Glutamatergic neuron (in vitro differentiated cells): ENCODE results near the gene ZP4. TPM values are rescaled to one million over a fixed set of nuclear protein-coding genes. Genes with fewer than 3 reads are reported as not detected.
"Not testable (repeated sequence)": the region's sequence is repeated elsewhere in the genome, so short reads cannot be mapped to it uniquely, and the experiment has no call there.

Source experiments
- DNase-seq: peaks from one replicate; pipeline ENCODE4 v3.0.0; 2022
- H3K27ac Mint-ChIP-seq: one replicate; pipeline ENCODE4 v1.8.0; 2020; ENCODE audit warnings: mild to moderate bottlenecking, mixed read lengths, inconsistent platforms; ENCODE audit not compliant: unreplicated experiment
- H3K27me3 Mint-ChIP-seq: one replicate; pipeline ENCODE4 v1.8.0; 2020; ENCODE audit warnings: mild to moderate bottlenecking, moderate library complexity, mixed read lengths, inconsistent platforms; ENCODE audit not compliant: unreplicated experiment
- H3K36me3 Mint-ChIP-seq: one replicate; pipeline ENCODE4 v1.8.0; 2020; ENCODE audit warnings: mild to moderate bottlenecking, mixed read lengths, inconsistent platforms; ENCODE audit not compliant: unreplicated experiment
- H3K4me1 Mint-ChIP-seq: one replicate; pipeline ENCODE4 v1.8.0; 2020; ENCODE audit warnings: mild to moderate bottlenecking, low read depth, mixed read lengths, inconsistent platforms; ENCODE audit not compliant: unreplicated experiment
- H3K4me3 Mint-ChIP-seq: one replicate; pipeline ENCODE4 v1.8.0; 2020; ENCODE audit warnings: mild to moderate bottlenecking, mixed read lengths, inconsistent platforms; ENCODE audit not compliant: unreplicated experiment
- H3K9me3 Mint-ChIP-seq: one replicate; pipeline ENCODE4 v1.8.0; 2020; ENCODE audit warnings: mild to moderate bottlenecking, moderate library complexity, mixed read lengths, inconsistent platforms; ENCODE audit not compliant: unreplicated experiment
- CTCF ChIP-seq: fragments of 200-600 bp; sonication (generic); IDR thresholded peaks from one replicate; pipeline ENCODE4 v1.5.0; 2021; ENCODE audit not compliant: partially characterized antibody, unreplicated experiment
- total RNA-seq: library from RNA; stranded (reverse); fragmentation: NEBNext Ultra II Directional; extraction: Animal tissue kit (Norgen Biotek cat#: 25700); gene quantifications from one replicate; pipeline ENCODE4 v1.2.1, GENCODE V29; 2021; ENCODE audit not compliant: unreplicated experiment

ZP4 gene
- total RNA-seq, 1 donor from 2014 or later, result not detected

GRCh38 chr1:237851210-237851845 is 39.4 kb downstream of the ZP4 start:
- H3K27me3 Mint-ChIP-seq, result no peaks in the 10 kb centered on the region
- no peak overlapping the region for H3K27ac Mint-ChIP-seq
- H3K9me3 Mint-ChIP-seq, result no peaks in the 10 kb centered on the region
- TF ChIP-seq CTCF, result peak; percentile 75
- peak; percentile 84 for DNase-seq
- no peaks in the 10 kb centered on the region for H3K36me3 Mint-ChIP-seq
- H3K4me1 Mint-ChIP-seq, result no peaks in the 10 kb centered on the region
- H3K4me3 Mint-ChIP-seq, result no peak overlapping the region

GRCh38 chr1:237843516-237843915 is 47.2 kb downstream of the ZP4 start:
- not testable (repeated sequence) for H3K9me3 Mint-ChIP-seq, DNase-seq, H3K36me3 Mint-ChIP-seq, H3K4me1 Mint-ChIP-seq, H3K4me3 Mint-ChIP-seq, H3K27me3 Mint-ChIP-seq, H3K27ac Mint-ChIP-seq

GRCh38 chr1:237841485-237841884 is 49.2 kb downstream of the ZP4 start:
- no peaks in the 10 kb centered on the region for H3K4me1 Mint-ChIP-seq
- H3K4me3 Mint-ChIP-seq, result no peak overlapping the region
- H3K27ac Mint-ChIP-seq, result no peak overlapping the region
- peaks cover 3% of the 10 kb centered on the region for H3K9me3 Mint-ChIP-seq
- no peaks in the 10 kb centered on the region for H3K36me3 Mint-ChIP-seq
- TF ChIP-seq CTCF, result no peak
- DNase-seq, result no peak
- peaks cover 1% of the 10 kb centered on the region for H3K27me3 Mint-ChIP-seq

GRCh38 chr1:237838904-237839534 is 51.7 kb downstream of the ZP4 start:
- peaks cover 3% of the 10 kb centered on the region for H3K9me3 Mint-ChIP-seq
- no peak for TF ChIP-seq CTCF
- H3K4me1 Mint-ChIP-seq, result no peaks in the 10 kb centered on the region
- H3K27ac Mint-ChIP-seq, result no peak overlapping the region
- DNase-seq, result no peak
- H3K27me3 Mint-ChIP-seq, result peaks cover 1% of the 10 kb centered on the region
- no peak overlapping the region for H3K4me3 Mint-ChIP-seq
- H3K36me3 Mint-ChIP-seq, result no peaks in the 10 kb centered on the region

GRCh38 chr1:237838320-237838719 is 52.4 kb downstream of the ZP4 start:
- no peak for DNase-seq
- Mint-ChIP-seq H3K4me1 (no peaks in the 10 kb centered on the region), H3K9me3 (peaks cover 3% of the 10 kb centered on the region), H3K27me3 (peaks cover 1% of the 10 kb centered on the region), H3K4me3 (no peak overlapping the region), H3K36me3 (no peaks in the 10 kb centered on the region), H3K27ac (no peak overlapping the region)
- no peak for TF ChIP-seq CTCF
